Endothelial cell of umbilical vein (primary cell): ENCODE measurements around the gene MAN2A1. TPM values are rescaled to one million over a fixed set of nuclear protein-coding genes. Genes with fewer than 3 reads are reported as not detected.

Experiments used
- BruUV-seq: library from RNA; stranded (reverse); fragments of 400-500 nt; replicated peaks from 2 replicates; lab custom pipeline; 2021; lab: Mats Ljungman, UMichigan
- CTCF ChIA-PET: fragments of 300-600, 350-600 bp; sonication (Branson Sonifier 250); formaldehyde crosslinking; loops from one replicate; lab custom pipeline; 2021; ENCODE audit warnings: antibody characterized with exemption, inconsistent platforms; lab: Charles Lee
- POLR2A ChIA-PET: fragments of 300-600, 350-600 bp; sonication (Branson Sonifier 250); formaldehyde crosslinking; loops from one replicate; lab custom pipeline; 2021; ENCODE audit warnings: antibody characterized with exemption, inconsistent platforms; lab: Charles Lee
- DNase-seq: peaks from one replicate; pipeline ENCODE4 v3.0.0-alpha.2; 2011; ENCODE audit warnings: low read depth, low spot score
- FAIRE-seq: peaks from 2 replicates; lab custom pipeline; 2011; peaks lifted over from hg19 to GRCh38; lab: Jason Lieb, UNC
- H2AFZ ChIP-seq: 2 replicates; pipeline ENCODE4 v1.6.0; 2012; ENCODE audit warnings: low read depth, low read length, control low read depth, inconsistent platforms
- H3K27ac ChIP-seq: 2 replicates; pipeline ENCODE4 v1.5.1; 2011; ENCODE audit warnings: low read depth, mild to moderate bottlenecking, control low read depth, low read length, moderate library complexity; ENCODE audit not compliant: insufficient read depth
- H3K27me3 ChIP-seq, 2 experiments: 2 replicates each; pipeline versions ENCODE4 v1.6.0 to v1.6.1; 2011; ENCODE audit warnings: low read length in 2 of 2, mixed read lengths in 1 of 2; ENCODE audit not compliant: control insufficient read depth in 2 of 2, insufficient read depth in 2 of 2
- H3K36me3 ChIP-seq, 2 experiments: 2 replicates in 1 of 2; 3 replicates in 1 of 2; pipeline ENCODE4 v1.5.1; 2011; ENCODE audit warnings: low read length in 2 of 2, mild to moderate bottlenecking in 1 of 2, moderate library complexity in 1 of 2; ENCODE audit not compliant: control insufficient read depth in 2 of 2, insufficient read depth in 2 of 2; ENCODE audit errors: extremely low read depth in 1 of 2
- H3K4me1 ChIP-seq: 3 replicates; pipeline ENCODE4 v1.5.1; 2011; ENCODE audit warnings: mild to moderate bottlenecking, low read length; ENCODE audit not compliant: control insufficient read depth, insufficient read depth; ENCODE audit errors: extremely low read depth
- H3K4me2 ChIP-seq: 2 replicates; pipeline ENCODE4 v1.6.1; 2011; ENCODE audit warnings: low read length, control low read depth, mixed read lengths; ENCODE audit not compliant: insufficient read depth
- H3K4me3 ChIP-seq, 3 experiments: fragments of 200-600 bp in 1 of 3; sonication (generic), shearing (Covaris generic) in 1 of 3; replicated peaks in 1 of 3; 2 replicates each; pipeline ENCODE4 v1.5.1; 2011 to 2016; ENCODE audit warnings: control low read depth in 3 of 3, low read length in 3 of 3, mild to moderate bottlenecking in 2 of 3, inconsistent platforms in 1 of 3, low read depth in 1 of 3, moderate library complexity in 1 of 3; ENCODE audit not compliant: insufficient read depth in 1 of 3
- H3K79me2 ChIP-seq: 2 replicates; pipeline ENCODE4 v1.6.0; 2012; ENCODE audit warnings: low read length, inconsistent platforms; ENCODE audit not compliant: control insufficient read depth, insufficient read depth
- H3K9ac ChIP-seq: replicated peaks from 2 replicates; pipeline ENCODE3; 2011; ENCODE audit warnings: low read length, control low read depth; ENCODE audit not compliant: insufficient read depth; ENCODE audit errors: extremely low read depth
- H3K9me1 ChIP-seq: replicated peaks from 3 replicates; pipeline ENCODE4 v1.6.0; 2011; ENCODE audit warnings: mild to moderate bottlenecking, low read length; ENCODE audit not compliant: control insufficient read depth, insufficient read depth; ENCODE audit errors: extremely low read depth
- H3K9me3 ChIP-seq: replicated peaks from 2 replicates; pipeline ENCODE4 v1.5.1; 2012; ENCODE audit warnings: low read length, inconsistent platforms; ENCODE audit not compliant: control insufficient read depth, insufficient read depth
- H4K20me1 ChIP-seq: replicated peaks from 2 replicates; pipeline ENCODE3; 2011; ENCODE audit warnings: mild to moderate bottlenecking, low read length; ENCODE audit not compliant: control insufficient read depth, insufficient read depth; ENCODE audit errors: extremely low read depth
- CTCF ChIP-seq, 2 donors: IDR thresholded peaks; 1 replicate in 1 of 2; 2 replicates in 1 of 2; pipeline ENCODE4 v1.5.1; 2011; ENCODE audit warnings: low read length in 2 of 2, mild to moderate bottlenecking in 2 of 2, moderate library complexity in 2 of 2, control low read depth in 1 of 2, inconsistent platforms in 1 of 2, low read depth in 1 of 2; ENCODE audit not compliant: insufficient read depth in 1 of 2; ENCODE audit errors: extremely low read depth in 1 of 2
- EZH2 ChIP-seq: IDR thresholded peaks from 2 replicates; pipeline ENCODE4 v1.6.1; 2012; ENCODE audit warnings: borderline replicate concordance, low read depth, mild to moderate bottlenecking, moderate library complexity, low read length, inconsistent platforms; ENCODE audit not compliant: severe bottlenecking
- FOS ChIP-seq: IDR thresholded peaks from 2 replicates; pipeline ENCODE4 v1.6.1; 2011; ENCODE audit warnings: mild to moderate bottlenecking, low read length, moderate library complexity, borderline replicate concordance; ENCODE audit not compliant: insufficient read depth
- GATA2 ChIP-seq: IDR thresholded peaks from 2 replicates; pipeline ENCODE4 v1.7.0; 2011; ENCODE audit warnings: low read depth, mild to moderate bottlenecking, moderate library complexity, mixed read lengths, low read length; ENCODE audit not compliant: insufficient read length, insufficient read depth
- JUN ChIP-seq: IDR thresholded peaks from 2 replicates; pipeline ENCODE4 v1.6.1; 2011; ENCODE audit warnings: borderline replicate concordance, low read depth; ENCODE audit not compliant: insufficient read length, insufficient read depth
- MAX ChIP-seq: IDR thresholded peaks from 2 replicates; pipeline ENCODE4 v1.6.1; 2011; ENCODE audit not compliant: insufficient read depth, insufficient read length
- MYC ChIP-seq: IDR thresholded peaks from one replicate; pipeline ENCODE4 v1.6.1; 2011; ENCODE audit warnings: mild to moderate bottlenecking, low read depth, low read length
- POLR2A ChIP-seq: IDR thresholded peaks from 2 replicates; pipeline ENCODE4 v1.6.1; 2012; ENCODE audit warnings: low read depth, mild to moderate bottlenecking, control low read depth, low read length
- POLR2AphosphoS5 ChIP-seq: IDR thresholded peaks from 2 replicates; pipeline ENCODE4 v1.6.1; 2012; ENCODE audit warnings: low read depth, mild to moderate bottlenecking, control low read depth, low read length, moderate library complexity; ENCODE audit not compliant: insufficient read depth
- dilution Hi-C: fragments of 300-500 bp; cut with MboI; formaldehyde crosslinking; loops from one replicate; pipeline ENCODE4 v1.15.0; 2019; ENCODE audit warnings: low sequenced_read_pairs; ENCODE audit not compliant: extremely low pct_ligation_motif_present
- intact Hi-C: fragments of 100-400 bp; cut with micrococcal nuclease; formaldehyde crosslinking; loops from one replicate; pipeline ENCODE4 v1.10.0; 2022
- polyA plus RNA-seq, 4 experiments: library from polyadenylated mRNA; depleted of rRNA in 3 of 4; stranded (reverse) in 3 of 4; unstranded in 1 of 4; fragments of >200 nt; gene quantifications; 2 replicates each; pipeline versions ENCODE4 v1.2.1 to v1.2.3, GENCODE V29; 2011 to 2012; ENCODE audit warnings: missing spikeins in 1 of 4
- total RNA-seq: library from RNA; stranded (reverse); gene quantifications from 2 replicates; pipeline ENCODE4 v1.2.3, GENCODE V29; 2021

Gene MAN2A1
- total and polyA plus RNA-seq, 2 donors (not counting 3 experiments of a cell fraction or from before 2014, with no cell fraction given), result 20.8 to 54.8 TPM

GRCh38 chr5:109750463-109750862 is 60.7 kb downstream of the MAN2A1 start:
- DNase-seq (no peak), FAIRE-seq (no peak)
- Histone ChIP-seq H3K9ac (no peak overlapping the region), H2AFZ (no peak overlapping the region), H3K9me1 (no peaks in the 10 kb centered on the region), H3K9me3 (no peaks in the 10 kb centered on the region), H3K27ac (no peak overlapping the region), H3K79me2 (peaks cover 3% of the 10 kb centered on the region), H3K27me3 (no peaks in the 10 kb centered on the region), H3K4me2 (no peak overlapping the region), H3K4me3 (no peak overlapping the region), H4K20me1 (no peaks in the 10 kb centered on the region), H3K36me3 (no peaks in the 10 kb centered on the region), H3K4me1 (peaks cover 4% of the 10 kb centered on the region)
- ChIA-PET POLR2A (no interaction called here), CTCF (interaction anchor here (1.1 to 1.2 kb wide), 2 partner anchors 9 to 19 kb away, joined by 3 read pairs; no protein-coding TSS in a partner anchor)
- intact Hi-C loops, result no loop called here
- dilution Hi-C loops, result no loop called here
- TF ChIP-seq POLR2AphosphoS5 (no peak), FOS (no peak), MYC (no peak)
- BruUV-seq, result no TSS peak

GRCh38 chr5:109753279-109753678 is 63.6 kb downstream of the MAN2A1 start:
- FAIRE-seq, result no peak
- intact Hi-C loops, result no loop called here
- Histone ChIP-seq H2AFZ (no peak overlapping the region), H3K9me3 (no peaks in the 10 kb centered on the region), H3K9me1 (no peaks in the 10 kb centered on the region), H3K4me2 (no peak overlapping the region), H3K4me3 (no peak overlapping the region), H3K9ac (no peak overlapping the region), H3K79me2 (no peaks in the 10 kb centered on the region), H3K36me3 (no peaks in the 10 kb centered on the region), H3K4me1 (peaks cover 4% of the 10 kb centered on the region), H3K27ac (no peak overlapping the region), H3K27me3 (no peaks in the 10 kb centered on the region), H4K20me1 (no peaks in the 10 kb centered on the region)
- CTCF ChIA-PET, result no interaction called here
- TF ChIP-seq GATA2 (no peak), FOS (no peak), POLR2AphosphoS5 (no peak), JUN (no peak), MYC (no peak), POLR2A (no peak), EZH2 (no peak), MAX (no peak), CTCF (IDR thresholded peaks at IDR 0.05; ENCODE audit: extremely low read depth in 1 of 2, insufficient read depth in 1 of 2, low read depth in 1 of 2, low read length in 2 of 2) (no peak)
- POLR2A ChIA-PET, result no interaction called here
- dilution Hi-C loops, result no loop called here
- BruUV-seq, result no TSS peak
- no peak for DNase-seq
